Transverse colon (tissue), 4 donors: ENCODE measurements around the gene UBL4A.

Experiments
- CTCF ChIP-seq, 5 experiments: fragments of 200-600 bp in 3 of 5; fragments of 450-650 bp in 2 of 5; sonication (generic) in 3 of 5; IDR thresholded peaks; 1 replicate in 2 of 5; 2 replicates in 3 of 5; pipeline ENCODE4 v1.5.1; 2016 to 2017; ENCODE audit warnings: antibody characterized with exemption in 5 of 5, inconsistent platforms in 3 of 5, mild to moderate bottlenecking in 2 of 5, moderate library complexity in 1 of 5
- POLR2AphosphoS5 ChIP-seq, 3 donors: sonication (generic); formaldehyde crosslinking; IDR thresholded peaks; one replicate each; pipeline ENCODE4 v1.6.1; 2016; ENCODE audit warnings: antibody characterized with exemption in 3 of 3

- TF ChIP-seq POLR2AphosphoS5 (IDR thresholded peaks at IDR 0.05) = no peak
- TF ChIP-seq CTCF (IDR thresholded peaks at IDR 0.05) = no peak
Measured at GRCh38 chrX:154441984-154442707, 44.3 kb downstream of the UBL4A start.
